Stimulated activated CD8-positive, alpha-beta memory T cell treated with anti-CD3 and anti-CD28 coated beads, Interleukin-4, amount 100 ng/mL, for 24 hours (primary cell): ENCODE measurements around the gene KL.

Experiments used
- DNase-seq: peaks from one replicate; pipeline ENCODE4 v3.0.0-alpha.2; 2020; ENCODE audit warnings: low read depth

KL gene

DNA sequence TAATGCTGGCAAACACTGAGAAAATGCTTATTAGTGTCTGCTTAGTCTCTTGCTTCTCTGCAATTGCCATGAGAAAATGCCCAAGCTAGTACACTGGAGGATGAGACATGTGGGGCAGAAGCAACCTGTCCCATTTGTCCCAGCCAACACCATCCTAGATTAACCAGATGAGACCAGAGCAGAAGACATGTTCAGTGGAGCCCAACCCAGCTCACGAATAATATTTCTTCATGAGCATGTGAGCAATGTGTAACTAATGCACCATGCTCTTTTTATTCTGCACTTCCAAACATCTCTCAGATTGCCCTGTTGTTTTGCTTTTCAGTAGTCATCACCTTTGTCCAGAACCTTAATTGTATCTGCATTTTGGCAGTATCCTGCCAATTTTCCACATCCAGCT is 21.4 kb downstream of the KL start:
- DNase-seq: no peak

DNA sequence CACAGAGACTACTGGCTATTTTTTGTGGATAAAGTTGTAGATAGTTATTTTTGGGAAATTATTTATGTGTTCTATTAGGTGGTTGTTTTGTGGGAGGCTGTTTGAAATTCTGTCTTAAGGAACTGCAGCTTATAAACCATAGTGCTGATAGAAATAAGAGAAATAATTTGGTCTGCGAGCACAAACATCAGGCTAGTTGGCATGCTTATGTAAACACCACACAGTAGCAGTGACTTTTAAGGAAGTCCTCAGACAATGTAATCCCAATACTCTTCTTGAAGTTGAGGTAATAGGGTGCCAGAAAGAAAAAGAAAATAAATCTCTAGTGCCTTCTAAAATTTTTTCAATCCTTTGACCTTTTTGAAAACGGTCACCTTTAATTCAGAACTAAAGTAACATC is 23.9 kb downstream of the KL start:
- no peak for DNase-seq

DNA sequence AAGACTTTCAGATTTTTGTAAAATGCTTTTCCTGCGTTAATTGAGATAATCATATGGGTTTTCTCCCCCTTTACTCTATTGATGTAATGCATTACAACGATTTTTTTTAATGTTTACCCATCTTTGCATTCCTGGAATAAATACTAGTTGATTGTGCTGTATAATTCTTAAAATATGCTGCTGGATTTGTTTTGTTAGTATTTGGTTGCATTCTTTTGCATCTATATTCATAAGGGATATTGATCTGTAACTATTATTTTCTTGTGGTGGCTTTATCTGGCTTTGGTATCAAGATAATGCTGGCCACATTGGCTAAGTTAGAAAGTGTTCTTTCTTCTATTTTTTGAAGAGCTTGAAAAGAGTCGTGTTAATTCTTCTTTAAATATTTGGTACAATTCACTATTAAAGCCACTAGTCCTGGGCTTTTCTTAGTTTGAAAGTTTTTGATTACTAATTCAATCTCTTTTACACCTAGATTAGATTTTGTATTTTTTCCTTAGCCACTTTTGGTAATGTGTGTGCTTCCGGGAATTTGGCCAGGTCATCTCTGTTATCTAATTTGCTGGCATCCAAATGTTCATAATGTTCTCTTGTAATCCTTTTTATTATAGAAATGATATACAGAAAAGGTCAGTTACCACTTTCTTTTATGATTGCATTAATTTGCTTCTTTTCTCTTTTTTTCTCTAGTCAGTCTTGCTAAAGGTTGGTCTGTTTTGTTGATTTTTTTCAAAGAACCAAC is 29.8 kb downstream of the KL start:
- no peak for DNase-seq

DNA sequence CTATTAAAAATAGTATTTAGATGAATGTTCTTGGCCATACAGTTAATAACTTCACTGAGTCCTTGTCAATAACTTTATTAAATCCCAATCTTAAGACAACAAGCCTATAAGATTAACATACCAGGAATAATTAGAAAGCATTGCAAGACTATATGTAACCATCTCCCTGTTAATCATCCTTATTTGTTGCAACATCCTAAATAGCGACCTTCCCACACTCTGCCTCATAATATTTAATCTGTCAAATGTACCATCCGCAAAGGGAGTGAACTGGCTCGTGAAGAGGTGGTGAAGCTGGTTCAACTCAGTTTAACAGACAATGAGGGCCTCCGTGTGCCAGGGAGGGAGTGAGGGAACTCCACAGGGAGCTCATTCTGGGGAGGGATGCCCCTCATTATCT is 33.9 kb downstream of the KL start:
- DNase-seq: no peak

DNA sequence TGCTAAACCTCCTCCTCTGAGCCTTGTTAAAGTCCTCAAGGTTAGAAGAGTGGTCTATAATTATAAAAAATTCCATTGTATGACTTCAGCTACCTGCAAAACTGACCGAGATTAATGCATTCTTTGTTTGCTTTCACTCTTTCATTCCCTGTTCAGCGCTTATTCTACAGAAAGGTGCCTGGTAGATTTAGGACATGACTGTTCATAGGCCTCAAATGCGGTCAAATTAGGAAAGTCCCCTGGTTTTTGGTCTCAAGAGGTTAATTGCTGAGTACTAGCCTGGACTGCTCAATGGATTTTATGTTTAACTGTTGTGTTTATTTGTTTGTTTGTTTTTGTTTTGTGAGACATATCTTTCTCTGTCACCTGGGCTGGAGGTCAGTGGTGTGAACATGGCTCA is 35.4 kb downstream of the KL start:
- DNase-seq: no peak

DNA sequence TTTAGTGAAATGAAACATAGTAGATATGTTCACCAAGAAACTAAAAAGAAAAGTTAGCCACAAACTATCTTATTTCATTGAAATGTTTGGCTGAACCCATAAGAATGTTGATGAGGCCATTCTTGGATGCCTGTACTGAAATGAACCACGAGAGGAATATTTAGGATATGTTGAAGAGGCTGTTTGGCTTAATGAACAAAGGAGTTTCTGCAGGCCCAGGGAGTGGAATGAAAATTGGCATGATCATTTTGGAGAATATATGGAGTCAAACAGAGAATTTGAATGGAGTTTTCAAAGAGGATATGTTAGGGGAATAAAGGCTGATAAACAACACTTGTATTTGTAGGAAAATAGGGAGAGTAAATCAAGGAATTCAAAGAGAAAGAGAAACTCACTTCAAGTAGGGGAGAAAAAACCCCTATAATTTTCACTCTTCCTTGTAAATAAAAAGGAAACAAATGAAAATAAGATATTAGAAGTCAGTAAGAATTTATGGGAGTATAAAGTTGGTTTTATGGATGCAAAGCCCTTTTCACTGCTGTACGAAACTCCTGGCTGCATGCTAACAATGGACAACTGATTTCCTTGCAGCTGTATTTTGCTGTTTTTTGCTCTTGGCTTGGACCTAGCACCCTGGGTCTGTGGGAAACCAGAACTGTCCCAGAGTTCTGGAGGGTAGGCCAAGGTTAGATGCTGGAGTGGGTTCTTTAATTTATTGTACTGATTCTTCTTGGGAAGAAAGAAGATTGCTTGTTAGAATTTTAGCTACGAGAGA is 36.5 kb downstream of the KL start:
- DNase-seq: no peak

DNA sequence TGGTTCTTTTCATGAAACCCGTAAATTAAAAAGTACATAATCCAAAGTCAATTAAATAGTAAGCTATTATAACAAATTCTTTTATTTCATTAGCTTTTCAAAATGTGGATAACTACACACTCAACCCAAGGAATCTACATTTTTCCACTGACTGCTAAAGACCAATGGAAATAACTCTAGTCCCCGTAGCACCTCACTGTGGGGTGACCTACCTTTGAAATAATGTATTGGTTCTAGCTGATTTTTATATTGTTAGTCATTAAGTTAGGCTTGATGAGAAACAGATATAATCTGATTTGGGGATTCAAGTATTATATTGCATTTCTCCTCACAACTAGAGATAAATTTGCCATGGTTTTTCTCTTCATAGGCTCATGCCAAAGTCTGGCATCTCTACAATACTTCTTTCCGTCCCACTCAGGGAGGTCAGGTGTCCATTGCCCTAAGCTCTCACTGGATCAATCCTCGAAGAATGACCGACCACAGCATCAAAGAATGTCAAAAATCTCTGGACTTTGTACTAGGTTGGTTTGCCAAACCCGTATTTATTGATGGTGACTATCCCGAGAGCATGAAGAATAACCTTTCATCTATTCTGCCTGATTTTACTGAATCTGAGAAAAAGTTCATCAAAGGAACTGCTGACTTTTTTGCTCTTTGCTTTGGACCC is 37.3 kb downstream of the KL start:
- DNase-seq: no peak

DNA sequence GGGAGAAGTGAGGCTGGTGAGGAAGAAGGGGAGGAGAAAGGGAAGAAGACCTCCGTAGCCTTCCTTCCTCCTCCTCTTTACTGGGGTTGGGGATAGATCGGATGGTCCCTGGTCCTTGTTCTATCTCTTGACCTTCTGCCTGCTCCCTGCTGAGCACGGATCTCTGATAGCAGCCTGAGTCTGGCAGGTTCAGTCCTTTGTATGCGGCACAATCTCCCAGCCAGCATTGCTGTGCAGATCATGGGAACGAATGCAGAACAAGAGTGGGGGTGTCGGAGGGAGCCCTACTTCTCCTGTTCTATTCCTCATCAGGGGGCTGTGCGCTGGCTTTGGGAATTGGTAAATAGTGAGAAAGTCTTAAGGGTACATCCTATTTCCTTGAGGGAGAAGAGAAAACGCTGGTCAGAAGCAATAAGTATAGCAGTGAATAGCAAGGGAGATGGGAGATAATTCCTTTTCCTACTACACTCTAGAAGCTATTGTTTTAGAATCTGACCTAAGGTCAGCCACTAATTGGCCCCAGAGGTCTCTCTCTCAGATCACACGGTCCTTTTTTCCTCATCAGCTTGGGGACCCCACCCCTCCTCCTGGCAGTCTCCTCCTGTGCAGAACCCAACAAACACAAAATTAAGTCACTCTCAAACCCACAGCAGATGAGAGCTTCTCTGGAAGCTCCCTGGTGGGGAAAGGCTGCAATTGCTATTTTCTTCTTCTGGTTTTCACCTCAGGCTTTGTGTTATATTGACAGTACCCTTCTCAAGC is 41.0 kb downstream of the KL start:
- DNase-seq: no peak

DNA sequence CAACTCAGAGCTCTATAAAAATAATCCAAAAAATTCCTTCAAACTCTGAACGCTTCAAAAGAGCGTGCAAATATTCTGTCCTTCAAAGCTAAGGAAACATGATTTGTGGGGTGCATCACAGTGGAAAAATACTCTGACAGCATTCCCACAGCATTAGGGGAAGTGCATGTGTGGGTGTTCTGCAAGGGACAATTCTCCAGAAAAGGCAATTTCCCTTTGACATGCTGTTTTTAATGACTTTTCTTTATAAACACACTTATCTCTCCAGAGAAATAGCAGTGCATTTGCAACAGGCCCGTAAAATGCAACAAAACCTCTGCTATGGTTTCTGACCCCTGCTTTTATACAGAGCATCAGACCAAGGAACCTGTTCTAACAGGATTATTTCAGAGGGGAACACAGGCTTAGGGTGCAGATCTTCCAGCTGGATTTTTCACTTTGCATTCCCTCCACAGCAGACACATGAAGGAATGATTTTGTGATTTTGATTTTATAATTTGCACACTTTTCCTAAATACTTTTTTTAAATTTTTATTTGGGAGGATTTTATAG is 42.6 kb downstream of the KL start:
- DNase-seq: no peak

DNA sequence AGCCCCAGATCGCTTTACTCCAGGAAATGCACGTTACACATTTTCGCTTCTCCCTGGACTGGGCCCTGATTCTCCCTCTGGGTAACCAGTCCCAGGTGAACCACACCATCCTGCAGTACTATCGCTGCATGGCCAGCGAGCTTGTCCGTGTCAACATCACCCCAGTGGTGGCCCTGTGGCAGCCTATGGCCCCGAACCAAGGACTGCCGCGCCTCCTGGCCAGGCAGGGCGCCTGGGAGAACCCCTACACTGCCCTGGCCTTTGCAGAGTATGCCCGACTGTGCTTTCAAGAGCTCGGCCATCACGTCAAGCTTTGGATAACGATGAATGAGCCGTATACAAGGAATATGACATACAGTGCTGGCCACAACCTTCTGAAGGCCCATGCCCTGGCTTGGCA is 44.6 kb downstream of the KL start:
- DNase-seq: no peak

DNA sequence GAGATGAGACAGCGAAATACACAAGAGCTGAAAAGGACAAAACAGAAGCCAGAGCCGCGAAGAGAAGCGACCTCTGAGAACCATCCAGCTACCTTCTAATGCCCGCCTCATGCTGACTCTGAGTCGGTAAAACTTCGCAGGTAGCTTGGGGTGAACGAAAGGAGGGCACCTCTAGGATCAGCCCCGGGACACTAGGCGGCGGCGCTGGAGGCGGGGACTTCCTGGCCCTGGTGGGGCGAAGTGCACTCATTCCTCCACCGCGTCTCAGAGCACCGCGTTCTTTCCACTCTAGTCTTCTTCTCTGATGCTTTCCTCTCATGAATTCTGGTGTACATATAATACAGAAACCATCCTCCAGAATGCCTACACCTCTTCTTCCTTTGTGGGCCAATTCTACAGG is 50.1 kb downstream of the KL start:
- DNase-seq: no peak

DNA sequence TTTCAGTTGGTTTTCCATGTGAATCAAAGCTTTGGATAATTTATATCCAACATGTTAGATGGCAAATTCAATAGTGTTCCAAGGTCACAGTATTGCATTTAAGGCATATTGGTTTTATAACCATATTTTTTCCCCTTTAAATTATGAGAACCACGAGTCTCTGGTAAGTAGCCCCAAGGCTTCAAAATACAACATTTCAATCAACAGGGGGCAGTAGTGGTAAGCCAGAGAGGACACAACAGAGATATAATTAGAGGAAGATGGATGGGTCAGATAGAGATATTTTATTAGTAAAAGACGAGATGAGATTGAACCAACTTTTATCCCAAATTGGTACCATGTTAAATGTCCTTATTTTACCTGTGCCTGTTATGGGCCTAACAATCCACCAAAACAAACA is 53.1 kb downstream of the KL start:
- DNase-seq: no peak

DNA sequence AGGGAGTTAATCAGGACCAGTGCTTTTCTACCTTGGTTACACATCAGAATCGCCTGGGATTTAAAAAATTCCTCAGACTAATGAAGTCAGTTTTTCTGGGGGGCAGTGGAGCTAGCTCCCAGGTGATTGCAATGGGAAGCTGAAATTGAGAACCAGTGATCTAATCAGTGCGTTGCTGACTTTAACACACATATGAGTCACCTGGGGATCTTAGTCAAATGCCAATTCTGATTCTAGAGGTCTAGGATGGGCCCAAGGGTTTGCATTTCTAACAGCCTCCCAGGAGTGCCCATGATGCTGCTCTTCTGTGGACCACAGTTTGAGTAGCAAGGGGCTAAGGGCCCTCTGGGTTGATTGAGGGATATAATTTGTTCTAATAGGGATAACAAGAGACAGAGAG is 54.5 kb downstream of the KL start:
- DNase-seq: no peak

DNA sequence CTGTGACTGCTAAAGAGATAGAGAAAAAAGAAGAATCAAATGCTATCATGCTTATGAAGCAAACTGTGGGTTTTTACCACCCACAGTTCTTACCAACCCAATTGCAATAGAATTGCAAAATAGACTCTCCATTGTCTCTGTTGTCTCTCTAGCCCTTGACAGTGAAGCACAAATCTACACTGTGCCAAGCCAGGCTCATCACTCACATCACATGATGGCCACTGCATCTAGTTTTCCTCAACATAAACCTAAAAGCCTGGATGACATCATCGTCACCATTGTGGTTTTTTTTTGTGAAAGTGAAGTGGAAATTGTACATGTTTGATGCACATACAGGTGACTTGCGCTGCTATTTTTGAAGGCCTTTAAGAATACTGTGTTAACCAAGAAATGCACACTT is 56.1 kb downstream of the KL start:
- DNase-seq: no peak

DNA sequence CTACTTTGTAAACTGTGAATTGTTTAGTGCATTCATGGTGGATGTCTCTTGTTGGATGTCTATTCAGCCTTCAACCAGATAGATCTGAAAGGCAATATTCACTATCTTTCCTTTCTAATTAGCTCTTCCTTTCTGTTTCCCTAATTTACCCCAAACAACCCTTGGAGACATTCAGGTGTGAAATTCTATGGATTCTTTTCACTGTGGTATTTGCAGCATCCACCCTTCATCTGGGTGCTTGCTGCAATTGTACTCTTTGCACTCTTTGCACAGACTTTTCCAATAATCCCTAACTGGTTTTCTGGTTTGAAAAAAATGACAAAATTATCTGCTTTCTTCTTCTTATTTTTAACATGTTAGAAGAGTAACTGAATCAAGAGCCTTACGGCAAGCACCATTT is 56.5 kb downstream of the KL start:
- DNase-seq: no peak

DNA sequence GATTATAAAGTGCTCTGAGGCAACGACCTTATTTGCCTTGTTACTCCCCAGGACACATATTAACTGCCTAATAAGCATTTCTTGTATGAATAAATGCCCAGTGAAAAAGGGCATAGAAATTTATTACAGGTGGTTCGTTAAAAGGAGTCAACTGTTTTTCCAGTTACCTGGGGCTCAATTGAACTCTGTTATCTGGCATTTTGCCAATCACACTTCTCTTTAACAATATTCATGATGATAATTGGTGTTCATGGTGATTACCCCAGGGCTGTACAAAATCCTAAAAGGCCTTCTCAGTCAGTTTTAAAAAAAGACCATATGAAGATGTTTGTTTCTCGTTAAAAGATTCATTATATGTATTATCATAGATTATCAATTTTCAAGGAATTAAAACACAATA is 57.1 kb downstream of the KL start:
- DNase-seq: no peak

DNA sequence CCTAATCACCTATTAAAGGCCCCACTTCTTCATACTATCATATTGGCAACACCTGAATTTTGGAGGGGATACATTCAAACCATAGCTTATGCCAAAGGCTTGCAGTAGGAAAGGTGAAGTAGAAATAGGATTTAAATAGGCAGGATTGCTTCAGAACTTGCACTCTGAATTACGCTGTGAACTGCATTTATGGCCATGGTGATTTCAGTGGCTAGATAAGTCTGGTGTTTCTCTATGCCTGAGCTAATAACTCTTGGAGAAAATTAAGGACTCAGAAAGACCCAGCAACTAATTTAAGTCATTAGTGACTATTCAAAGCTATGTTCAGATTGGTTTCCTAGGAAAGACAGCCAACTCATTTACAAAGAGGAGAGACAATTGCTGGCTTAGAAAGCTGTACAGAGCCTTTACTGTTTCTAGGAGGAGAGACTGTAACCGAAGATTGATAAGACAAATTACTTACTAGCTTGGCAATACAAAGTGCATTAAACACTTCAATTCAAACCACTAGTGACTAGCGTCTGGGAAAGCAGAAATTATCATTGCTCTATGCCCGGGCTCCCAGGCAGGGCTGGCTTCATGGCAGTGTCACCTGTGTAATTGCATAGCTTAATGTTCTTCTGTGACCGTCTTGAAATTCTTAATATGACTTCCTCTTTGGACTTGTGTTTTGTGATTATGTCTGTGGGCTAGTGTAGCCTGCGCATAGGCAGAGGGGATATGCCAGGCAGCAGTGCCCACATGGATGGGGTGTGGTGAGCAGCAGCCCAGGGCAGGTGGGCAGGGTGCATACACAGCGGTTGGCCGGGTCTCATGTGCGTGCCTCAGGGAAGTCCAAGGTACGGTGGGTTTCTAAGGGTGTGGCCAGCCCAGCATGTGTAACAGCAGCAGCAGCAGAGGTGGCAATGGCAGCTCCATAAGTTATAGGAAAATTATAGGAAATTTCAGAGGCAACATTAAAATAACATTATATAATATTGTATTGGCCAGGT is 60.1 kb downstream of the KL start:
- DNase-seq: no peak

DNA sequence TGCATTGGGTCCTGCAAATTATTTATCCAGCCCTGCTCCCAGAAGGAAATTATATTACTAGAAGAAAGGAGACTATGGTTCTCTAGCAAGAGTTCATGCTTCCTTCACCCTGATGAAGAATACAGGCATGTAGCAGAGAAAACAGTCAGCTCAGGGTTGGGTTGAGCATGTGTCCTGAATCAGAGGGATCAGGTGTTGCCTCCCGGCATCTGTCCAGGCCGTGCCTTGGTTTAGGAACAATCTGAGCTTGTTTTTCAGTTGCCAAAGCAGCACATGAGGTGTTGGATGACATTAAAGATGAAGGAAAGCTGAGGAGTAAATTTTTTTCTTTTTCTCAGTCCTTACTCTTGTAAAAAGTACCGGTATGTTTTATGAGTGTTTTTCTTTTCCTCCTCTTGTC is 62.0 kb downstream of the KL start:
- no peak for DNase-seq

DNA sequence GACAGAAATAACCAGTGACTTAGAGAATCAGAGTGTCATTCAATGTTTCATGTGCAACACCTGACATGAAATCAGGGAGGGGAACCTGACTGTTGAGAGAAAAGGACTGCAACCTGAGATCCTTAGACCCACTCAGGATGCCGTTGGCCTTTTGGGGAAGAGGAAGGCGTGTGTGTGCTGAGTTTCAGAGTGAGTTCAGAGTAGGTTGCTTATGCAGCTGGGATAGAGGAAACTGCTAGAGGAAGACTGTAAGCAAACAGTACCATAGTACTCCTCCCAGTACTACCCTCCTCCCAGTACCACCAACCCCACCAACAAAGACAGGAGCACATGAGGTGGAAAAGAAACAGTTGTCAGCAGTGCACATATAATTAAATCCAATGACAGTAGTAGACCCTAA is 63.7 kb downstream of the KL start:
- DNase-seq: no peak

DNA sequence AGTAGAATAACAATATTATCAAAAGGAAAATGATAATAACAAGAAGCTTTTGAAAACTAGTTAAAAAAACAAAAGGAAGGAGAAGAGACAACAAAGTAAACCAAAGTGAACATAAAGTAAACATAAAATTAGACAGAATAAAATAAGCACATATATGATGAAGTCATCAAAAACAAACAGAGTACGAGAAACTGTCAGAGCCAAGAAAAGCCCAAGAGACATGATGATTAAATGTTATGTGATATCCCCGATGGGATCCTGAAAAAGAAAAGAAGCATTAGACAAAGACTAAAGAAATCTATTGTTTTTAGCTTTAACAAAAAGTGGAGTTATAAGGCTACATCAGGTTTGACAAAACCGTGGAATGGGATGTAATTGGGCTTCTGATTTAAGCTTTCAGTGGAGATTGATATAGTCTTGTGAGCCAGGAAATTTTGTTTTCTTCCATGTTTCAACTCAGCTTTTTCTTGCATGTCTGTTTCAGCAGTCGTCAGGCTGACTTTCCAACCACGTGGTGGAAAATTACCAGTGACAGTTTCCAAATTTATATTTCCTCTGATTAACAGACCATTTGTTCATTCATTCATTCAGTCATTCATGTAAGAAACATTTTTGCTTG is 64.9 kb downstream of the KL start:
- DNase-seq: no peak

DNA sequence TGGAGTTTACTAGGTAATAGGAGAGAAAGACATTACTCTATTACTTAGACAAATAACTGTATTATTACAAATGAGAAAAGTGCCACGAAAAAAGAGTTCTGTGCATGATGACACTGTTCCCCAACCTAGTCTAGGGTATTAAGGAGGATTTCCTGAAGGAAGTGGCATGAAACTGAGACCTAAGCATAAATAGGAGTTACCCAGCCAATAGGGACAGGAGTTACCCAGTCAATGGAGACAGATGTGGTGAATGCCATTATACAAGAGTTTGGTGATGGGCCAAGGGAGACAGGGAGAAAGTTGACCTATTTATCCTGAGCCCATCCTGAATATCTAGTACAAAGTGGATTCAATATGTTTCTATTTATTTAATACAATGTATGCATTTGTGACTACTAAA is 65.4 kb downstream of the KL start:
- DNase-seq: no peak
